NCI-H1417 treated with DMSO at 0.1 percent for 48 hours (cell line): ENCODE data around the gene PRODH2.
A peak's percentile ranks its signal among the peaks of the same experiment; 100 is the strongest.

ENCODE experiments used
- DNase-seq: peaks from one replicate; lab custom pipeline; 2025; lab: John Stamatoyannopoulos, UW

PRODH2 gene

GRCh38 chr19:35757749-35758608 lies 54.7 kb downstream of the PRODH2 start, which contains the start of gene PROSER3:
TSS of gene PROSER3 (plus strand) at chr19:35758176. CDS start at chr19:35758216, 40 bp downstream.
- DNase-seq = peak; percentile 97

GRCh38 chr19:35757231-35757748 lies 55.4 kb downstream of the PRODH2 start:
- DNase-seq = no peak

GRCh38 chr19:35756377-35757230 lies 56.0 kb downstream of the PRODH2 start, which contains the start of gene HSPB6:
TSS of gene HSPB6 (minus strand) at chr19:35757029. CDS start at chr19:35757008, 21 bp downstream.
- DNase-seq = no peak

GRCh38 chr19:35755550-35756376 lies 56.9 kb downstream of the PRODH2 start:
- no peak for DNase-seq

- DNase-seq = no peak
These were observed 57.5 kb downstream of the PRODH2 start for GRCh38 chr19:35755131-35755549.

GRCh38 chr19:35754370-35755130 lies 58.1 kb downstream of the PRODH2 start:
- DNase-seq = no peak

GRCh38 chr19:35753634-35754369 lies 58.8 kb downstream of the PRODH2 start:
- DNase-seq = no peak

GRCh38 chr19:35752746-35753350 lies 59.8 kb downstream of the PRODH2 start:
- DNase-seq = no peak

GRCh38 chr19:35751839-35752745 lies 60.6 kb downstream of the PRODH2 start:
- DNase-seq = no peak

- DNase-seq = no peak
These were observed 62.5 kb downstream of the PRODH2 start for GRCh38 chr19:35750167-35750566.
